ENCODE results near the gene TTYH2.

TTYH2 gene

GRCh38 chr17:74214484-74215341 is 1.3 kb downstream of the TTYH2 start:
- no peak for DNase-seq (ENCODE audit: low read depth)
- no peak for TF ChIP-seq CTCF (IDR thresholded peaks at IDR 0.05; ENCODE audit: control insufficient read depth, extremely low read depth, insufficient read depth)
- no peak overlapping the region for H3K4me3 ChIP-seq (ENCODE audit: low read depth, low read length)

GRCh38 chr17:74215342-74215727 is 2.0 kb downstream of the TTYH2 start:
- DNase-seq (ENCODE audit: low read depth): no peak
- H3K4me3 ChIP-seq (ENCODE audit: low read depth, low read length): no peak overlapping the region
- TF ChIP-seq CTCF (IDR thresholded peaks at IDR 0.05; ENCODE audit: control insufficient read depth, extremely low read depth, insufficient read depth): no peak

- no peak for TF ChIP-seq CTCF (IDR thresholded peaks at IDR 0.05; ENCODE audit: control insufficient read depth, extremely low read depth, insufficient read depth)
- H3K4me3 ChIP-seq (ENCODE audit: low read depth, low read length): no peak overlapping the region
- no peak for DNase-seq (ENCODE audit: low read depth)
These were observed 3.1 kb downstream of the TTYH2 start for GRCh38 chr17:74216505-74216904.

DNA sequence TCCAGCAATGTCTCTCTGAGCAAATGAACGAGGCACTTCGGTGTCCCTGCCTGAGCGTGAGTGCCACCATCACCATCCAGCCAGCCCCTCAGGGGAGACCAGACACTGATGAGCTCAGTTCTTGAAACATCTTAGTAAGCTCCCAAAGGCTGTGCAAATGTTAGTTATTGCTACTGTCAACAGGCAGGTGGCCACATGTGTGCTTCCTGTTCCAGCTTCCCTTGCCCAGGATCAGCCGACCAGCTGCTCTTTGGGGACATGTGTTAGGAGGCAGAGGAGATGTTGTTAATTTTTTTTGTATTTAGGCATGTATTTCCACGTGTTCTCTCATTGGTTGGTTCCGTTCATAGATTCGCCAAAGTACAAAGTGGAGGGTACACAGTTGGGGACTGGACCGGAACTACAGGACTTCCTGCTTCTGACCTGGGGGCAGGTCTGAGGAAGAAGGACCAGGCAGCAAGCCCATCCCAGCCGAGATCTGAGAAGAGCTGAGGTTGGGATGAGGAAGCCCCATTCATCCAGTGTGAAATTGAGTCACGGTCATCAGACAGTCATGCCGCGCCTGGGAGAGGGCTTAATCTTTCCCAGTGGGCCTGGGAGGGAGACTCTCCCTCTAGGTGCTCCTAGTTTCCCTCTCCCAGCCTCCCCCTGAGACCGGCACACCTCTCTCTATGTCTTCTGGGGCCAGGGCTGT is 3.8 kb downstream of the TTYH2 start:
- no peak overlapping the region for H3K4me3 ChIP-seq (ENCODE audit: low read depth, low read length)
- TF ChIP-seq CTCF (IDR thresholded peaks at IDR 0.05; ENCODE audit: control insufficient read depth, extremely low read depth, insufficient read depth): no peak
- no peak for DNase-seq (ENCODE audit: low read depth)

DNA sequence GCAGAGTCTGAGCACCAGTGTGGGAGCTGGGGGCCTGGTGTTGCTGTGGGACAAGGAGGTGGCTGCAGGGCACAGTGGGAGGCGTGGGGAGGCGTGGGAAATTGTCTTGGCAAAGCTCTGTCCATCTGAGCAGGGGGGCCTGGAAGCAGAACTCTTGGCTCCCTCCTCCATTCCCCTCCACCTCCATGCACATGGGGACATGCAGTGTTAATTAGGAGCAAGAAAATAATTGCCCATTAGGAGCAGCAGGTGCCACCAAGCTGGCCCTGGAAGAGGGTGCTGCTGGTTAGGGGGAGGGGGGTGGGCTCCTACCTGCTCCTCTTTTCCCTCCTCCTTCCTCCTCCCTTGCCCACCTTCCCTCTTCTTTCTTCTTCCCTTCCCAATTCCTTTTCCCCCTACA is 4.5 kb downstream of the TTYH2 start:
- no peak for TF ChIP-seq CTCF (IDR thresholded peaks at IDR 0.05; ENCODE audit: control insufficient read depth, extremely low read depth, insufficient read depth)
- no peak for DNase-seq (ENCODE audit: low read depth)
- H3K4me3 ChIP-seq (ENCODE audit: low read depth, low read length): no peak overlapping the region

DNA sequence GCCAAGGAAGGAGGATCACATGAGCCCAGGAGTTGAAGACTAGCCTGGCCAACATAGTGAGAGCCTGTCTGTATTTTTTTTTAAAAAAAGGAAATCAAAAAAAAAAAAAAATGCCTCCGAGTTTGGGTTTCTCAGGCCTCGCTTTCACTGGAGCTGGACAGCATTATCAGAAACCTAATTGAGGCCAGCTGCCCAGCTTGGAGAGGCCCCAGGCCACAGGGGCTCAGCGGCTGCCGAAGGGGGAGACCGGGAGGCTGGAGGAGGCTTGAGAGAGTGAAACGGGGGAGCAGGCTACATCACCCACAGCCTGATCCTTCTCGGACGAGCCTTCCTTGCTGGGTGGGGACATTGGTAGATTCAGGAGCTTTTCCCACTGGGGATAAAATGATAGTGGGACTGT is 5.1 kb downstream of the TTYH2 start:
- TF ChIP-seq CTCF (IDR thresholded peaks at IDR 0.05; ENCODE audit: control insufficient read depth, extremely low read depth, insufficient read depth): no peak
- DNase-seq (ENCODE audit: low read depth): no peak
- no peak overlapping the region for H3K4me3 ChIP-seq (ENCODE audit: low read depth, low read length)
